Islet of Langerhans (tissue), 1 donor: ENCODE measurements around the gene ACTN4.
"Not testable (repeated sequence)": the region's sequence is repeated elsewhere in the genome, so short reads cannot be mapped to it uniquely, and the experiment has no call there.

Source experiments
- FAIRE-seq: peaks from one replicate; lab custom pipeline; 2011; peaks lifted over from hg19 to GRCh38; lab: Jason Lieb, UNC

Gene ACTN4

GRCh38 chr19:38739440-38740256, 92.2 kb downstream of the ACTN4 start:
- no peak for FAIRE-seq

- no peak for FAIRE-seq
Observed at GRCh38 chr19:38740257-38740592, 92.8 kb downstream of the ACTN4 start.

DNA sequence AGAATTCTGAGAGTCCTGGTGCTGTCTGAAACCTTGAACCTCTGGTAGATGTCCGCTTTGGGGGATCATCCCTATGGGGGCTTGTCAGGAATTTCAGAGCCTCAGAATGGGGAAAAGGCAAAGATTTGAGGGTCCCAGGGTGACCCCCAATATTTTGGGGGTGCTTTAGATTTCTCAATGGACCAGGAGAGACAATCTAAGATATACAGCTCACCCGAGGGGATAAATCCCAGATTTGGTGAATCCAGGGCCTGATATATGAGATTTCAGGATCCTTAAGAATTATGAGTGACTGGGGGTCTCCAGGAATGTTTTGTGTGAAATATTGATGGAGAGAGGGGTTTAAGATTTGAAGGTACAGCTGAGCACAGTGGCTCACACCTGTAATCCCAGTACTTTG, 93.5 kb downstream of the ACTN4 start:
- FAIRE-seq: no peak

- FAIRE-seq: no peak
Observed at GRCh38 chr19:38741670-38742069, 94.2 kb downstream of the ACTN4 start.

DNA sequence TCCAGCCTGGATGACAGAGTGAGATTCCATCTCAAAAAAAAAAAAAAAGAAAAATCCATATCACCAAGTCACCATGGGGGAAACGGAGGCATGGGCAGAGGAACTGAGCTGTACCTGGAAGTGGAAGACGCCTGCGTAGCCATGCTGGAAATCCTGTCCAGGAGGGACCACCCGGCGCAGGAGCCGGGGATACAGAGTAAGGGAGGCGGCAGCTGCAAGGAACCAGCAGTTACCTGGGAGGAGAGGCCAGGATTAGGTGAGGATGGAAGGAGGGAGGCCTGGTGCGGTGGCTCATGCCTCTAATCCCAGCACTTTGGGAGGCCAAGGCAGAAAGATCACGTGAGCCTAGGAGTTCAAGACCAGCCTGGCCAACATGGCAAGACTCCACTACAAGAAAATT, 94.8 kb downstream of the ACTN4 start:
- no peak for FAIRE-seq

DNA sequence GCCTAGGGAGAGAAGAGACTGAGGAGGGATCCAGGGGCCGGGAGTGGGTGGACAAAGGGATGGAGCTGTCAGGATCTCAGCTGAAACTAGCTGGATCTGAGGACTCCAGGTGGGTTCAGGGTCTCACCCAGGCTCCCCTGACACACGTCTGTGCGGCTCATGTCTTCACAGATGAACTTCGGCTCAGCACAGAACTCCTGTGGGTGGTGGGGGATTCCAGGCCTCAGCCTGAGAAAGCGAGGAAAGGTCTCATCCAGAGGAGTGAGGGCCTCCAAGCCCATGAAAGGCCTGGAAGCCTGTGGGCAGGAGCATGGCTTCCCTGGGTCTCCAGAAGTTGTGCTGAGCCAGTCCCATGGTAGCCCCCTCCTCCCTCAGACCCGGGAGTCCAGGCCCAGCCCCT, 95.5 kb downstream of the ACTN4 start:
- no peak for FAIRE-seq

GRCh38 chr19:38743394-38744297, 96.2 kb downstream of the ACTN4 start:
- FAIRE-seq: no peak

- no peak for FAIRE-seq
Observed at GRCh38 chr19:38744298-38744681, 96.8 kb downstream of the ACTN4 start, which contains the start of gene CAPN12. Gene CAPN12 (minus strand): TSS chr19:38744474. CDS start chr19:38744165, 309 bp downstream.

DNA sequence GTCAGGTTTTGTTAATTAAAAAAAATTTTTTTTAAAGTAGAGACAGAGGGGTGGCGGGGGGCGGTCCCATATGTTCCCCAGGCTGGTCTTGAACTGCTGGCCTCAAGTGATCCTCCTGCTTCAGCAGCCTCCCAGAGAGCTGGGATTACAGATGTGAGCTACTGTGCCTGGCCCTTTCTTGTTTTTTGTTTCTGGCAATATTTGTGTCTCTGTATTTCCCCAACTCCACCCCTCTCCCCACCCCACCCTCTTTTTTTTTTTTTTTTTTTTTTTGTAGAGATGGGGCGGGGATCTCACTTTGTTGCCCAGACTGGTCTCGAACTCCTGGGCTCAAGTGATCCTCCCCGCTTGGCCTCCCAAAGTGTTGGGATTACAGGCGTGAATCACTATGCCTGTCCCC, 97.4 kb downstream of the ACTN4 start:
- FAIRE-seq: no peak

- FAIRE-seq: no peak
Observed at GRCh38 chr19:38745316-38745715, 97.9 kb downstream of the ACTN4 start.

GRCh38 chr19:38753783-38754182, 106.3 kb downstream of the ACTN4 start:
- FAIRE-seq: not testable (repeated sequence)

DNA sequence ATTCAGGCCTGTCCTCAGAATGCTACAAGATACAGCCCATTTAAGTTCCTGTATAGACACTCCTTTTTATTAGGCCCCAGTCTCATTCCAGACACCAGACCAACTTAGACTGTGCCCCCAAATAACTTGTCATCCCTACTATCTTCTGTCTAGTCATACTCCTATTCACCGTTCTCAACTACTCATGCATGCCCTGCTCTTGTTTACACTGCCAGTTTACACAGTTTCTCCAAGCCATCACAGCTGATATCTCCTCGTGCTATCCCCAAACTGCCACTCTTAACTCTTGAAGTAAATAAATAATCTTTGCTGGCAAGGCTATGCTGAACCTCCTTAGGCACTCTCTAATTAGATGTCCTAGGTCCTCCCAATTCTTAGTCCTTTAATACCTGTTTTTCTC, 106.7 kb downstream of the ACTN4 start:
- FAIRE-seq: not testable (repeated sequence)

DNA sequence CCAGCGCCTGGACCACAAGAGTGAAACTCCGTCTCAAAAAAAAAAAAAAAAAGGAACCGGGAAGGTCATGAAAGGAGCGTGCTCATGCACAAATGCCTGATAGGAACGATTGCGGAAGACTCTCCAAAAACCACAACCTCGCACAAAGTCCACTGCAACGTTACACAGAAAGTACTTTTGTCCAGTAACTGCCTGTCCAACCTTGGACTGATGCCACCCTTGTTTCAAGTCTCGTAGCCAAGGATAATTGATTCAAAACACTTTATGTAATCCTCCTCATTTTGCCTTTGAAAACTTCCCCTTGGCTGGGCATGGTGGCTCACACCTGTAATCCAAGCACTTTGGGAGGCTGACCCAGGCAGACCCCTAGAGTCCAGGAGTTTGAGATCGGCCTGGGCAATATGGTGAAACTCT, 112.1 kb downstream of the ACTN4 start:
- FAIRE-seq: no peak

GRCh38 chr19:38760805-38761517, 113.5 kb downstream of the ACTN4 start:
- FAIRE-seq: not testable (repeated sequence)

GRCh38 chr19:38761884-38762389, 114.5 kb downstream of the ACTN4 start:
- FAIRE-seq: not testable (repeated sequence)

DNA sequence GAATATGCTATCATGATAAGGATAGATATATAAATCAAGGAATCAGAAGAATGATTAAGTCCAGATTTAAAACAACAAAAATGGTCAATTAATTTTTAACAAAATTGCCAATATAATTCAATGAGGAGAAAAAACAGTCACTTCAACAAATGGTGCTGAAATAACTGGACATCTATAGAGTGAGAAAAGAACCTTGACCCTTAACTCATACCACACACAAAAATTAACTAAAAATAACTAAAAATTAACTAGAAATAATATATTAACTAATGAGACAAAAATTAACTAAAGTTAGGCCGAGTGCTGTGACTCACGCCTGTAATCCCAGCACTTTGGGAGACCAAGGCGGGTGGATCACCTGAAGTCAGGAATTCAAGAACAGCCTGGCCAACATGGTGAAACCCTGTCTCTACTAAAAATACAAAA, 116.4 kb downstream of the ACTN4 start:
- FAIRE-seq: no peak

DNA sequence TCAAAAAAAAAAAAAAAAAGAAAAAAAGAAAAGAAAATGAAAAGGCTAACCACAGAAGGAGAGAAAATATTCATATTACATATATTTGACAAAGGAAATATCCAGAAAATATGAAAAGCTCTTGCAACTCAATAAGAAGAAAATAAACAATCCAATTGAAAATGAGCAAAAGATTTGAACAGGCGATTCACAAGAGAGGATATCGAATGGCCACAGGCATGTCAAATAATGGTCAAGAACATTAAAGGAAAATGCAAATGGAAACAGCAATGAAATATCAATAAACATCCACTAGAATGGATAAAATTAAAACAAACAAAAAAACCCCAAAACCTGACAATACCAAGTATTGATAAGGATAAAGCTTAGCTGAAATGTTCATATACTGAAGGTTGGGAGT, 117.8 kb downstream of the ACTN4 start:
- FAIRE-seq: no peak

GRCh38 chr19:38766276-38767047, 119.0 kb downstream of the ACTN4 start:
- FAIRE-seq: no peak

- FAIRE-seq: no peak
Observed at GRCh38 chr19:38769635-38770211, 122.3 kb downstream of the ACTN4 start.

DNA sequence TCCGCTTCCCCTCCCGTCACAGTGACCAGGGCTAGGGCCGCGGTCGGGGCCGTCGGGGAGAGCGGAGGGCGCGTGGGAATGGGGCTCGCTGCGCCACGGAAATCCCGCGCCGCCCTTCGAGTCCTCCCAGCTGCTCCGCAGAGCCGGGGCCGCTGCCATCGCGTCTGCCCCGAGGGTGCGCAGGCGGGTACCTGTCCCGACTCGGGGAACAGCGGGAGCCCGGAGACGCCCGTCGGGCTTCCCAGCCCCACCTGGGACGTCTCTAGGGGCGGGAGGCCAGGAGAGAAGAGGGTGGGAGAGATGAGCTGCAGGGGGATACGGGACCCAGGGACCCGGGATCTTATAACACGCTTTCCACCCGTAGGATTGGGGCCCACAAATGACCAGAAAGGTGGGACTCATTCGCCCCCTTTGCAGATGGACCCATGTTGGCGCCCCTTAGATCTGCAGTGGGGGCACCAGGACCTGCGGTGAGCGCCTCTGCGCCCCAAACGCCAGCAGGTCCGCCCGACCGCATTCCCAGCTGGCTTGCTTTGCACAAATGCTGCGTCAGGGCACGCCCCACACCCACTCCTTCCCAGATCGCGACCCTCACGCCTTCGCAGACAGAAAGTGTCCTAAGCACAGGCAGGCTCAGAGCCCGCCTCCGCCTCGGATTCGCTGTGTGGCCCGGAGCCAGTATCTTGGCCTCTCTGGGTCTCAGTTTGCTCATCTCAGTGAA, 122.9 kb downstream of the ACTN4 start:
- FAIRE-seq: not testable (repeated sequence)

DNA sequence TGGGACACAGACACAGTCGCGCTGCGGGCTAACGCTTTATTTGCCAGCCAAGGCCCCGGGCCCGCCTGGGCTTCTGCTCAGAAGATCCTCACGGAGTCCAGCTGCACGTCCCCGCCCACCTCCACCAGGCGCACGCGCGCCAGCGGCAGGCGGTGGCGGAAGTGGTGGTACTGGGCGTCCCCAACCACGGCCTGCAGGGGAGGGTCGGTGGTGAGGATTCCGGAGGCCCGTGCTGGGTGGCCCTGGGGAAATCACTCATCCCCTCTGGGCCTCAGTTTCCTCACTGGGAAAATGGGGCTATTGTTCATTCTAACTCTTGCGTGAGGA, 123.5 kb downstream of the ACTN4 start:
- peak; percentile 86 for FAIRE-seq
